ENCODE measurements around the gene IVNS1ABP.
"Not testable (repeated sequence)": the region's sequence is repeated elsewhere in the genome, so short reads cannot be mapped to it uniquely, and the experiment has no call there.

The IVNS1ABP gene

DNA sequence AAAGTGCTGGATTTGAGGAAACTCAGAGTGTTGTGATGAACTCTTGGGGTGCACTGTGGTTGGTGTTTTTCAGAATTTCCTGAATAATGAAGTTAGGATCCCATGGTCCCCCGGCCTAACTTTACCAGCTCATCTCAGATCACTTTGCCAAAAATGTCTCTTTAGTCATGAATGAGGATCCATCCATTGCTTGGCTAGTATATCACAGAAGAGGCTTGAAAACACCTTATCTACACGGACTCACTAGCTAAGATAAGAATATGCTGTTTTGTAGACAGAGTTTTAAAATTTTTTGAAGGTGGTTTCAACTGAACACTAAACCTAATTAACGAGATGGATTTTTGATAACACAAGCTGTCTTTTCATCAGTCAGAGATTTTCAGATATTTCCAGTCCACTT lies 53.8 kb downstream of the IVNS1ABP start:
- no peak overlapping the region for H3K4me3 ChIP-seq (ENCODE audit: control insufficient read depth, low read depth, low read length)
- TF ChIP-seq, protein P1, sequence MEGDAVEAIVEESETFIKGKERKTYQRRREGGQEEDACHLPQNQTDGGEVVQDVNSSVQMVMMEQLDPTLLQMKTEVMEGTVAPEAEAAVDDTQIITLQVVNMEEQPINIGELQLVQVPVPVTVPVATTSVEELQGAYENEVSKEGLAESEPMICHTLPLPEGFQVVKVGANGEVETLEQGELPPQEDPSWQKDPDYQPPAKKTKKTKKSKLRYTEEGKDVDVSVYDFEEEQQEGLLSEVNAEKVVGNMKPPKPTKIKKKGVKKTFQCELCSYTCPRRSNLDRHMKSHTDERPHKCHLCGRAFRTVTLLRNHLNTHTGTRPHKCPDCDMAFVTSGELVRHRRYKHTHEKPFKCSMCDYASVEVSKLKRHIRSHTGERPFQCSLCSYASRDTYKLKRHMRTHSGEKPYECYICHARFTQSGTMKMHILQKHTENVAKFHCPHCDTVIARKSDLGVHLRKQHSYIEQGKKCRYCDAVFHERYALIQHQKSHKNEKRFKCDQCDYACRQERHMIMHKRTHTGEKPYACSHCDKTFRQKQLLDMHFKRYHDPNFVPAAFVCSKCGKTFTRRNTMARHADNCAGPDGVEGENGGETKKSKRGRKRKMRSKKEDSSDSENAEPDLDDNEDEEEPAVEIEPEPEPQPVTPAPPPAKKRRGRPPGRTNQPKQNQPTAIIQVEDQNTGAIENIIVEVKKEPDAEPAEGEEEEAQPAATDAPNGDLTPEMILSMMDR (IDR thresholded peaks at IDR 0.05; ENCODE audit: control insufficient read depth, insufficient read depth, low read depth, low read length, missing control alignments) = no peak
- no peak for DNase-seq (ENCODE audit: low read depth)

DNA sequence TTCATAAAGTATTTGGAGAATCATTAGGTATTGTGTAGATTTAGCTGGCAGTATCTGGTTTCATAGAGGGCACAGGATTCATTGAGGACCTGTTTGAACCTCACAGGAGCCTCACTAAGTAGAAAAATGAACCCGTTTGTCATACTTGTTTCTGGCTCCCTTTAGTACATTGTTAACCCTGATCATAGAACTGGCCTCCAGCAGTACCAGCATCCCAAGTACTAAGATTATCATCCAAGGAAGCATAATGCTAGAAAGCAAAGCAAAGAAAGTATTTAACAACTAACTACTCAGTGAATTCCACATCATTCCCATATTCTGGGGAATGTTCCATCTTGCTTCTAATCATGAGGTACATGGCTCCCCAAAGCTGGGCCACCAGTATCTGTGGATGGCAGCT lies 54.9 kb downstream of the IVNS1ABP start:
- no peak overlapping the region for H3K4me3 ChIP-seq (ENCODE audit: control insufficient read depth, low read depth, low read length)
- no peak for DNase-seq (ENCODE audit: low read depth)
- TF ChIP-seq, protein P1 (IDR thresholded peaks at IDR 0.05; ENCODE audit: control insufficient read depth, insufficient read depth, low read depth, low read length, missing control alignments) = no peak

DNA sequence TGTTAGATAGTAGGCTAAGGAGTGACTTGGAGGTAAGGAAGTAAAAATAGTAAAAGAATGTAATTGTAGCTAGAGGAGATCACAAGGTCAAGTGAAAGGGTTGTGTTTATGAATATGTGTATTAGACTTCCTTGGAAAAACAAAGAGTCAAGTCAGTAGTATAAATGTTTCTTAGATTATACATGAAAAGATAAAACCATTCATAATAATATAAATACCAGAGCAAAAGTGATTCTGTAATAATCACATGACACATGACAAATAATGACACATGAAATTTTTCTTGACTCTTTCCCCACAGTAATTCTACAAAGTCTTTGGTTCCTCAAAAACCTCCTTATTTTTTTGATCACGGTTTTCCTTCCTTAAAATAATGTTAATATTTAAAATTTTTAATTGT lies 56.4 kb downstream of the IVNS1ABP start:
- DNase-seq (ENCODE audit: low read depth) = no peak
- TF ChIP-seq, protein P1 (IDR thresholded peaks at IDR 0.05; ENCODE audit: control insufficient read depth, insufficient read depth, low read depth, low read length, missing control alignments) = no peak
- H3K4me3 ChIP-seq (ENCODE audit: control insufficient read depth, low read depth, low read length) = no peak overlapping the region

GRCh38 chr1:185258676-185259075 lies 58.4 kb downstream of the IVNS1ABP start:
- TF ChIP-seq, protein P1 (IDR thresholded peaks at IDR 0.05; ENCODE audit: control insufficient read depth, insufficient read depth, low read depth, low read length, missing control alignments) = no peak
- DNase-seq (ENCODE audit: low read depth) = no peak

DNA sequence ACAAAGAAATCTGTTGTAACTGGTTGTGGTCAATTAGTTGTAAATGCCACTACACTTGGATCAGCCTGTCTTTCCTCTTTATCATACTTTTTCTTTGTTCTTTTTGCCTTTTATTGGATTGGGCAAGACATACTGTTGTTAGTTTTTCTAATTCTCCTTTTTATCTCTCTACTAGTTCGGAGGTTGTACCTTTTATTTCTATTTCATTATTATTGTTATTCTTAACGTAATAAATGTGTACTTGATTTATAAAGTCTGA lies 59.2 kb downstream of the IVNS1ABP start:
- TF ChIP-seq, protein P1 (IDR thresholded peaks at IDR 0.05; ENCODE audit: control insufficient read depth, insufficient read depth, low read depth, low read length, missing control alignments) = no peak
- H3K4me3 ChIP-seq (ENCODE audit: control insufficient read depth, low read depth, low read length) = no peak overlapping the region
- peak; percentile 49 for DNase-seq (ENCODE audit: low read depth)

More at GRCh38 chr1:185258676-185259075, 58.4 kb downstream of the IVNS1ABP start:
- no peak overlapping the region for H3K4me3 ChIP-seq (ENCODE audit: control insufficient read depth, low read depth, low read length)

- not testable (repeated sequence) for DNase-seq (ENCODE audit: low read depth); H3K4me3 ChIP-seq (ENCODE audit: control insufficient read depth, low read depth, low read length)
Observed at GRCh38 chr1:185257116-185257949, 59.7 kb downstream of the IVNS1ABP start.

- H3K4me3 ChIP-seq (ENCODE audit: control insufficient read depth, low read depth, low read length); DNase-seq (ENCODE audit: low read depth): not testable (repeated sequence)
Observed at GRCh38 chr1:185255595-185255994, 61.4 kb downstream of the IVNS1ABP start.

DNA sequence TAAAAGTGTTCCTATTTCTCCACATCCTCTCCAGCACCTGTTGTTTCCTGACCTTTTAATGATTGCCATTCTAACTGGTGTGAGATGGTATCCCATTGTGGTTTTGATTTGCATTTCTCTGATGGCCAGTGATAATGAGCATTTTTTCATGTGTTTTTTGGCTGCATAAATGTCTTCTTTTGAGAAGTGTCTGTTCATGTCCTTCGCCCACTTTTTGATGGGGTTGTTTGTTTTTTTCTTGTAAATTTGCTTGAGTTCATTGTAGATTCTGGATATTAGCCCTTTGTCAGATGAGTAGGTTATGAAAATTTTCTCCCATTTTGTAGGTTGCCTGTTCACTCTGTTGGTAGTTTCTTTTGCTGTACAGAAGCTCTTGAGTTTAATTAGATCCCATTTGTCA lies 64.6 kb downstream of the IVNS1ABP start:
- not testable (repeated sequence) for H3K4me3 ChIP-seq (ENCODE audit: control insufficient read depth, low read depth, low read length); DNase-seq (ENCODE audit: low read depth)

DNA sequence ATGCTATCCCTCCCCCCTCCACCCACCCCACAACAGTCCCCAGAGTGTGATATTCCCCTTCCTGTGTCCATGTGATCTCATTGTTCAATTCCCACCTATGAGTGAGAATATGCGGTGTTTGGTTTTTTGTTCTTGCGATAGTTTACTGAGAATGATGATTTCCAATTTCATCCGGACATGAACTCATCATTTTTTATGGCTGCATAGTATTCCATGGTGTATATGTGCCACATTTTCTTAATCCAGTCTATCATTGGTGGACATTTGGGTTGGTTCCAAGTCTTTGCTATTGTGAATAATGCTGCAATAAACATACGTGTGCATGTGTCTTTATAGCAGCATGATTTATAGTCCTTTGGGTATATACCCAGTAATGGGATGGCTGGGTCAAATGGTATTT lies 65.1 kb downstream of the IVNS1ABP start:
- DNase-seq (ENCODE audit: low read depth); H3K4me3 ChIP-seq (ENCODE audit: control insufficient read depth, low read depth, low read length): not testable (repeated sequence)

Measured in AG09309 (cell line).